ENCODE measurements around the gene SELENOS.

The SELENOS gene

DNA sequence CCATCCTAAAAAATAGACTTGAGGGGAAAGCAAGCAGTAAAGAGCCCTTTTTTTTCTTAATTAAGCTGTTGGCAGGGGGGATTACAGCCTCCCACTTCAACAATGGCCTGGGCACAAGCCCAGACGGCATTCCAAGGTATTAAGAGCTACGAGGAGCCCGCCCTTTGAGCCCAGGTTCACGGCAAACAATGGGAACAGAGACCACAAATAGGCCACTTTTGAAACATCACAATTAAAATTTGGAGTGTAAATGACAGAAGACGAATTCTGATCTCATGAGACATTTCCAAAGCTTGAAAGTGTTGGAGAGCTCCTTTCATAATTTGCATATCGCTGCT is 34.3 kb downstream of the SELENOS start:
- Histone ChIP-seq H3K4me1 (ENCODE audit: control insufficient read depth in 1 of 2, insufficient read depth in 1 of 2, low read depth in 1 of 2, low read length in 1 of 2) (peaks cover 97 to 100% of the 10 kb centered on the region in 2 experiments), H3K4me3 (ENCODE audit: low read depth in 1 of 2, low read length in 1 of 2) (peak overlapping the region; percentile 62 to 65), H3K27me3 (no peaks in the 10 kb centered on the region), H3K9me3 (no peaks in the 10 kb centered on the region), H3K36me3 (no peaks in the 10 kb centered on the region), H3K27ac (peak overlapping the region; percentile 97)
- TF ChIP-seq, protein P1, sequence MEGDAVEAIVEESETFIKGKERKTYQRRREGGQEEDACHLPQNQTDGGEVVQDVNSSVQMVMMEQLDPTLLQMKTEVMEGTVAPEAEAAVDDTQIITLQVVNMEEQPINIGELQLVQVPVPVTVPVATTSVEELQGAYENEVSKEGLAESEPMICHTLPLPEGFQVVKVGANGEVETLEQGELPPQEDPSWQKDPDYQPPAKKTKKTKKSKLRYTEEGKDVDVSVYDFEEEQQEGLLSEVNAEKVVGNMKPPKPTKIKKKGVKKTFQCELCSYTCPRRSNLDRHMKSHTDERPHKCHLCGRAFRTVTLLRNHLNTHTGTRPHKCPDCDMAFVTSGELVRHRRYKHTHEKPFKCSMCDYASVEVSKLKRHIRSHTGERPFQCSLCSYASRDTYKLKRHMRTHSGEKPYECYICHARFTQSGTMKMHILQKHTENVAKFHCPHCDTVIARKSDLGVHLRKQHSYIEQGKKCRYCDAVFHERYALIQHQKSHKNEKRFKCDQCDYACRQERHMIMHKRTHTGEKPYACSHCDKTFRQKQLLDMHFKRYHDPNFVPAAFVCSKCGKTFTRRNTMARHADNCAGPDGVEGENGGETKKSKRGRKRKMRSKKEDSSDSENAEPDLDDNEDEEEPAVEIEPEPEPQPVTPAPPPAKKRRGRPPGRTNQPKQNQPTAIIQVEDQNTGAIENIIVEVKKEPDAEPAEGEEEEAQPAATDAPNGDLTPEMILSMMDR (IDR thresholded peaks at IDR 0.05), result no peak

- H3K27ac ChIP-seq, result peak overlapping the region; percentile 97
- H3K36me3 ChIP-seq, result no peaks in the 10 kb centered on the region
- TF ChIP-seq, protein P1 (IDR thresholded peaks at IDR 0.05), result no peak
- H3K9me3 ChIP-seq, result no peaks in the 10 kb centered on the region
- H3K4me3 ChIP-seq (ENCODE audit: low read depth in 1 of 2, low read length in 1 of 2), result peak overlapping the region; percentile 62 to 65
- H3K27me3 ChIP-seq, result no peaks in the 10 kb centered on the region
- peaks cover 98 to 100% of the 10 kb centered on the region in 2 experiments for H3K4me1 ChIP-seq (ENCODE audit: control insufficient read depth in 1 of 2, insufficient read depth in 1 of 2, low read depth in 1 of 2, low read length in 1 of 2)
Measured at GRCh38 chr15:101242160-101242998, 34.9 kb downstream of the SELENOS start.

DNA sequence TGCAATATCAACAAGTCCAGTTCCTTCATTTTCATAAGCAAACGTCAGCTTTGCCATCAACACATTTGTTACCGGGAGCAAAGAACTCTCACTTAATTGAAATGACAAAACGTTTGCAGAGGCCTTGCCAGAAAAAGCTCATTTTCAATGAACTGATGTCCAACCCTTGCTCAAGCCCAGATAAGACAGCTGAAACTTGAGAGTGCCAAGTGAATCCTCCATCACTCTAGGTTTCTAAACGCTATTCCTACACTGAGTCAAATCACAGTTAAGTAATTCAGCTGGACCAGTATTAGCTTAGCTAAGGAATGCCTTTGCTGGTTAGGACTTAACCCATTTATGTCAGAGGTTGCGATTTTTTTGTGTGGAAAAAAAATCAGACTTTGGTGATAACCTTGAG is 36.9 kb downstream of the SELENOS start:
- H3K27ac ChIP-seq, result peak overlapping the region; percentile 97
- no peaks in the 10 kb centered on the region for H3K27me3 ChIP-seq
- peaks cover 98 to 100% of the 10 kb centered on the region in 2 experiments for H3K4me1 ChIP-seq (ENCODE audit: control insufficient read depth in 1 of 2, insufficient read depth in 1 of 2, low read depth in 1 of 2, low read length in 1 of 2)
- peaks cover under 1% of the 10 kb centered on the region for H3K36me3 ChIP-seq
- TF ChIP-seq, protein P1 (IDR thresholded peaks at IDR 0.05), result no peak
- peak overlapping the region; percentile 36 to 65 for H3K4me3 ChIP-seq (ENCODE audit: low read depth in 1 of 2, low read length in 1 of 2)
- no peaks in the 10 kb centered on the region for H3K9me3 ChIP-seq

DNA sequence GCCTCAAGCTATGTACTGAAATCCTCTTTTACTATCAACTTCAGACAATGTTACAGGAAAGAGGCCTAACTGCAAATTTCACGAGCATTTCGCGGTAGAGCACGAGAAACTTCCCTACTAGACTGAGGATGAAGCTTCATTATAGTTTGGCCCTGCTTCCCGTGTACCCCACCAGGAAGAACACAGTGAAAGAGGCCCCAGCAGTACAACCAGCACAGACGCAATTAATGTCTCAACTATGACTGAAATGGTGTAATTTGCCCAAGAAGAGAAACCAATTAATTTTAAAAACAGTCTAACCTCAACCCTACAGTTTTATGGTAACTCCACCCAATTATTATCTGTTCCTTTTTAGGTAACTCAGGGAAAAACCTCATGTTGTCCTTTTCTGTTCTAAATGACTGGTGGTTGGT is 37.6 kb downstream of the SELENOS start:
- TF ChIP-seq, protein P1 (IDR thresholded peaks at IDR 0.05), result no peak
- Histone ChIP-seq H3K27ac (peak overlapping the region; percentile 97), H3K4me1 (ENCODE audit: control insufficient read depth in 1 of 2, insufficient read depth in 1 of 2, low read depth in 1 of 2, low read length in 1 of 2) (peaks cover 98 to 100% of the 10 kb centered on the region in 2 experiments), H3K36me3 (peaks cover 7% of the 10 kb centered on the region), H3K9me3 (no peaks in the 10 kb centered on the region), H3K4me3 (ENCODE audit: low read depth in 1 of 2, low read length in 1 of 2) (peak overlapping the region; percentile 36 to 65), H3K27me3 (no peaks in the 10 kb centered on the region)

DNA sequence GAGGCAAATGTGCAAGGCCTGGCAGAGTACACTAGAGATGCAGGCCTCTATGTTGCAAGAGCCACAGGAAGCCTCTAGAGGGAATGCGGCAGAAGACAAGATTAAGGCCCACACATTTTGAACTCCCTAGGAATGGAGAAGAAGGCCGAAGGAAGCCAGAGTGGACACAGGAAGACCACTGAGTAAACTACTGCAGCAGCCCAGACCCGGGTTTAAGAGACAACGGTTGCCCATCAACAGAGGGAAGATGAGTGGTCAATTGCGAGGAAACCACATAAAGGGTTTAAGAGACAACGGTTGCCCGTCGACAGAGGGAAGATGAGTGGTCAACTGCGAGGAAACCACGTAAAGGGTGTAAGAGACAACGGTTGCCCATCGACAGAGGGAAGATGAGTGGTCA is 40.0 kb downstream of the SELENOS start:
- TF ChIP-seq, protein P1 (IDR thresholded peaks at IDR 0.05), result no peak
- Histone ChIP-seq H3K36me3 (peaks cover 28% of the 10 kb centered on the region), H3K9me3 (no peaks in the 10 kb centered on the region), H3K4me1 (ENCODE audit: control insufficient read depth in 1 of 2, insufficient read depth in 1 of 2, low read depth in 1 of 2, low read length in 1 of 2) (peaks cover 100% of the 10 kb centered on the region in 2 experiments), H3K27me3 (no peaks in the 10 kb centered on the region), H3K27ac (peak overlapping the region; percentile 97), H3K4me3 (ENCODE audit: low read depth in 1 of 2, low read length in 1 of 2) (peak overlapping the region; percentile 40 to 48)
